Measurements from ENCODE around the gene DDR1. TPM values are rescaled to one million over a fixed set of nuclear protein-coding genes. Genes with fewer than 3 reads are reported as not detected.

DDR1 gene
- total and polyA plus RNA-seq, 4 donors = 143 to 452 (median 286) TPM

GRCh38 chr6:30937265-30937664 lies 52.9 kb downstream of the DDR1 start:
- no peak for DNase-seq (ENCODE audit: low read depth in 4 of 6, low spot score in 6 of 6)
- H3K4me1 ChIP-seq (ENCODE audit: control insufficient read depth, insufficient read depth, low read length) = peaks cover 17% of the 10 kb centered on the region
- H3K27me3 ChIP-seq (ENCODE audit: control insufficient read depth, insufficient read depth, low read length) = no peaks in the 10 kb centered on the region
- 68% methylated on average over 4 of the region's 6 CpGs for WGBS (ENCODE audit: insufficient coverage)
- H3K27ac ChIP-seq (ENCODE audit: low read depth, low read length) = no peak overlapping the region
- H3K9me3 ChIP-seq (ENCODE audit: control insufficient read depth, insufficient read depth, low read length) = peaks cover 1% of the 10 kb centered on the region
- no peaks in the 10 kb centered on the region for H3K36me3 ChIP-seq (ENCODE audit: control insufficient read depth, insufficient read depth, low read length)
- no peak overlapping the region for H3K4me3 ChIP-seq (ENCODE audit: low read depth, low read length)

- Histone ChIP-seq H3K9me3 (ENCODE audit: control insufficient read depth, insufficient read depth, low read length) (peaks cover 1% of the 10 kb centered on the region), H3K36me3 (ENCODE audit: control insufficient read depth, insufficient read depth, low read length) (no peaks in the 10 kb centered on the region), H3K4me3 (ENCODE audit: low read depth, low read length) (no peak overlapping the region), H3K4me1 (ENCODE audit: control insufficient read depth, insufficient read depth, low read length) (peaks cover 25% of the 10 kb centered on the region), H3K27me3 (ENCODE audit: control insufficient read depth, insufficient read depth, low read length) (no peaks in the 10 kb centered on the region), H3K27ac (ENCODE audit: low read depth, low read length) (no peak overlapping the region)
- 73% methylated on average over 2 of the region's 4 CpGs for WGBS (ENCODE audit: insufficient coverage)
- DNase-seq (ENCODE audit: low read depth in 4 of 6, low spot score in 6 of 6) = no peak
Observed at GRCh38 chr6:30938730-30939129, 54.4 kb downstream of the DDR1 start.

- peak in 2 of 6 donors; percentile 22 to 38 for DNase-seq (ENCODE audit: low read depth in 4 of 6, low spot score in 6 of 6)
- Histone ChIP-seq H3K36me3 (ENCODE audit: control insufficient read depth, insufficient read depth, low read length) (no peaks in the 10 kb centered on the region), H3K27me3 (ENCODE audit: control insufficient read depth, insufficient read depth, low read length) (no peaks in the 10 kb centered on the region), H3K4me3 (ENCODE audit: low read depth, low read length) (no peak overlapping the region), H3K9me3 (ENCODE audit: control insufficient read depth, insufficient read depth, low read length) (peaks cover 1% of the 10 kb centered on the region), H3K27ac (ENCODE audit: low read depth, low read length) (no peak overlapping the region), H3K4me1 (ENCODE audit: control insufficient read depth, insufficient read depth, low read length) (peaks cover 25% of the 10 kb centered on the region)
- 26% methylated on average over 3 of the region's 3 CpGs for WGBS (ENCODE audit: insufficient coverage)
Observed at GRCh38 chr6:30939473-30939872, 55.2 kb downstream of the DDR1 start.

GRCh38 chr6:30940361-30940986 lies 56.2 kb downstream of the DDR1 start, which contains the start of gene MUCL3:
Gene MUCL3, plus strand, starts transcription at chr6:30940973. Its CDS starts 27 bp downstream, at chr6:30941000.
- no peaks in the 10 kb centered on the region for H3K27me3 ChIP-seq (ENCODE audit: control insufficient read depth, insufficient read depth, low read length)
- 83% methylated on average over 8 of the region's 16 CpGs for WGBS (ENCODE audit: insufficient coverage)

GRCh38 chr6:30942338-30943060 lies 58.2 kb downstream of the DDR1 start:
- no peaks in the 10 kb centered on the region for H3K36me3 ChIP-seq (ENCODE audit: control insufficient read depth, insufficient read depth, low read length)
- H3K9me3 ChIP-seq (ENCODE audit: control insufficient read depth, insufficient read depth, low read length) = no peaks in the 10 kb centered on the region
- H3K27me3 ChIP-seq (ENCODE audit: control insufficient read depth, insufficient read depth, low read length) = no peaks in the 10 kb centered on the region
- H3K4me3 ChIP-seq (ENCODE audit: low read depth, low read length) = no peak overlapping the region
- no peak overlapping the region for H3K27ac ChIP-seq (ENCODE audit: low read depth, low read length)
- peak in 2 of 6 donors; percentile 46 to 64 for DNase-seq (ENCODE audit: low read depth in 4 of 6, low spot score in 6 of 6)
- WGBS (ENCODE audit: insufficient coverage) = 25% methylated on average over 14 of the region's 15 CpGs
- peaks cover 25% of the 10 kb centered on the region for H3K4me1 ChIP-seq (ENCODE audit: control insufficient read depth, insufficient read depth, low read length)

More at GRCh38 chr6:30940361-30940986, 56.2 kb downstream of the DDR1 start, which contains the start of gene MUCL3:
- no peaks in the 10 kb centered on the region for H3K36me3 ChIP-seq (ENCODE audit: control insufficient read depth, insufficient read depth, low read length)
- no peak within 1 kb of the TSS for H3K27ac ChIP-seq (ENCODE audit: low read depth, low read length)
- no peak for DNase-seq (ENCODE audit: low read depth in 4 of 6, low spot score in 6 of 6)
- H3K4me1 ChIP-seq (ENCODE audit: control insufficient read depth, insufficient read depth, low read length) = peaks cover 25% of the 10 kb centered on the region
- no peak within 1 kb of the TSS for H3K4me3 ChIP-seq (ENCODE audit: low read depth, low read length)
- no peaks in the 10 kb centered on the region for H3K9me3 ChIP-seq (ENCODE audit: control insufficient read depth, insufficient read depth, low read length)

- no peaks in the 10 kb centered on the region for H3K9me3 ChIP-seq (ENCODE audit: control insufficient read depth, insufficient read depth, low read length)
- no peaks in the 10 kb centered on the region for H3K36me3 ChIP-seq (ENCODE audit: control insufficient read depth, insufficient read depth, low read length)
- no peak overlapping the region for H3K27ac ChIP-seq (ENCODE audit: low read depth, low read length)
- H3K27me3 ChIP-seq (ENCODE audit: control insufficient read depth, insufficient read depth, low read length) = no peaks in the 10 kb centered on the region
- WGBS (ENCODE audit: insufficient coverage) = 100% methylated on average over 1 of the region's 4 CpGs
- no peak for DNase-seq (ENCODE audit: low read depth in 4 of 6, low spot score in 6 of 6)
- H3K4me1 ChIP-seq (ENCODE audit: control insufficient read depth, insufficient read depth, low read length) = peaks cover 18% of the 10 kb centered on the region
- no peak overlapping the region for H3K4me3 ChIP-seq (ENCODE audit: low read depth, low read length)
Observed at GRCh38 chr6:30944051-30944450, 59.7 kb downstream of the DDR1 start.

GRCh38 chr6:30945281-30945680 lies 61.0 kb downstream of the DDR1 start:
- H3K27me3 ChIP-seq (ENCODE audit: control insufficient read depth, insufficient read depth, low read length) = no peaks in the 10 kb centered on the region
- peaks cover 11% of the 10 kb centered on the region for H3K4me1 ChIP-seq (ENCODE audit: control insufficient read depth, insufficient read depth, low read length)
- 100% methylated on average over 1 of the region's 5 CpGs for WGBS (ENCODE audit: insufficient coverage)
- no peak overlapping the region for H3K4me3 ChIP-seq (ENCODE audit: low read depth, low read length)
- DNase-seq (ENCODE audit: low read depth in 4 of 6, low spot score in 6 of 6) = no peak
- H3K27ac ChIP-seq (ENCODE audit: low read depth, low read length) = no peak overlapping the region
- H3K36me3 ChIP-seq (ENCODE audit: control insufficient read depth, insufficient read depth, low read length) = no peaks in the 10 kb centered on the region
- H3K9me3 ChIP-seq (ENCODE audit: control insufficient read depth, insufficient read depth, low read length) = no peaks in the 10 kb centered on the region

- no peaks in the 10 kb centered on the region for H3K27me3 ChIP-seq (ENCODE audit: control insufficient read depth, insufficient read depth, low read length)
- peaks cover 7% of the 10 kb centered on the region for H3K4me1 ChIP-seq (ENCODE audit: control insufficient read depth, insufficient read depth, low read length)
- no peak overlapping the region for H3K27ac ChIP-seq (ENCODE audit: low read depth, low read length)
- H3K9me3 ChIP-seq (ENCODE audit: control insufficient read depth, insufficient read depth, low read length) = peaks cover 2% of the 10 kb centered on the region
- no peak overlapping the region for H3K4me3 ChIP-seq (ENCODE audit: low read depth, low read length)
- DNase-seq (ENCODE audit: low read depth in 4 of 6, low spot score in 6 of 6) = no peak
- no peaks in the 10 kb centered on the region for H3K36me3 ChIP-seq (ENCODE audit: control insufficient read depth, insufficient read depth, low read length)
- 100% methylated on average over 1 of the region's 4 CpGs for WGBS (ENCODE audit: insufficient coverage)
Observed at GRCh38 chr6:30947231-30947630, 62.9 kb downstream of the DDR1 start.

GRCh38 chr6:30948811-30949210 lies 64.5 kb downstream of the DDR1 start:
- WGBS (ENCODE audit: insufficient coverage) = 91% methylated on average over 4 of the region's 6 CpGs
- DNase-seq (ENCODE audit: low read depth in 4 of 6, low spot score in 6 of 6) = no peak
- H3K9me3 ChIP-seq (ENCODE audit: control insufficient read depth, insufficient read depth, low read length) = peaks cover 2% of the 10 kb centered on the region
- no peak overlapping the region for H3K4me3 ChIP-seq (ENCODE audit: low read depth, low read length)
- no peaks in the 10 kb centered on the region for H3K4me1 ChIP-seq (ENCODE audit: control insufficient read depth, insufficient read depth, low read length)
- H3K27ac ChIP-seq (ENCODE audit: low read depth, low read length) = no peak overlapping the region
- H3K27me3 ChIP-seq (ENCODE audit: control insufficient read depth, insufficient read depth, low read length) = no peaks in the 10 kb centered on the region
- H3K36me3 ChIP-seq (ENCODE audit: control insufficient read depth, insufficient read depth, low read length) = no peaks in the 10 kb centered on the region

Measured in spinal cord (tissue), 10 donors.